HG02973 (cell line): ENCODE data around the gene YAP1.
"Not testable (repeated sequence)": the region's sequence is repeated elsewhere in the genome, so short reads cannot be mapped to it uniquely, and the experiment has no call there.

ENCODE experiments used
- ATAC-seq: cut with Tn5 transposase; IDR thresholded peaks from one replicate; pipeline ENCODE4 v1.9.1; 2021; ENCODE audit warnings: moderate library complexity; ENCODE audit not compliant: unreplicated experiment

YAP1 gene

DNA sequence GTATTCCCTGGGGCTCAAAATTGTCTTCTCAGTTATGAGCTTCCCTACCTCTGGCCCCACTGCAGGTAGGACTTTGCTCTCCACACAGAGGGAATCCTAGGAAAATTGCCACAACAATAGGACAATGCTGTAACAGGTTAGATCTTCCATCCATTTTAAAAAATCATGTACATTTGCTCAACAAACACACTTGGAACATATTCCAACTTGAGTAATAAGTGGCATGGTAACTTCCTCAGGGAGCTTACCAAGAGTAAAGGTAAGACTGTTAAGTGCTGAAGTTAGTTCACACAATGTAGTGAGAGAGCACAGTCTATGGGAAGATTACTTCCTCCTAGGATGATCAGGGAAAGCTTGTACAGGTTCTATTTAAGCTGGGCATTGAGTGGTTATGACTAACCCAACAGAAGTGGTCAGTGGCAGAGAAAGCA, 128.2 kb downstream of the YAP1 start:
- ATAC-seq, result no peak

GRCh38 chr11:102239448-102239847, 129.2 kb downstream of the YAP1 start:
- ATAC-seq, result no peak

DNA sequence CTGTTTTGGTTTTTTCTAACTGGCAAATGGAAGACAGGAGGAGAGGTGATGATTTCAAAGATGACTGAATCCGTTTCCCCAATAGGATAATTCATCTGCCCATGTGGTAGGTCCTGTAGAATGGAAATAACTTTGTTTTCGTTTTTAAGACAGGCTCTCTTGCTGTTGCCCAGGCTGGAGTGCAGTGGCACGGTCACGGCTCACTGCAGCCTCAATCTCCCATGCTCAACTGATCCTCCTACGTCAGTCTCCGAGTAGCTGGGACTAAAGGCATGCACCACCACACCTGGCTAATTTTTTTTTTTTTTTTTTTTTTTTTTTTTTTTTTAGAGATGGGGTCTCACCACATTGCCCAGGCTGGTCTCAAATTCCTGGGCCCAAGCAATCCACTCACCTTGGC, 129.7 kb downstream of the YAP1 start:
- ATAC-seq, result no peak

DNA sequence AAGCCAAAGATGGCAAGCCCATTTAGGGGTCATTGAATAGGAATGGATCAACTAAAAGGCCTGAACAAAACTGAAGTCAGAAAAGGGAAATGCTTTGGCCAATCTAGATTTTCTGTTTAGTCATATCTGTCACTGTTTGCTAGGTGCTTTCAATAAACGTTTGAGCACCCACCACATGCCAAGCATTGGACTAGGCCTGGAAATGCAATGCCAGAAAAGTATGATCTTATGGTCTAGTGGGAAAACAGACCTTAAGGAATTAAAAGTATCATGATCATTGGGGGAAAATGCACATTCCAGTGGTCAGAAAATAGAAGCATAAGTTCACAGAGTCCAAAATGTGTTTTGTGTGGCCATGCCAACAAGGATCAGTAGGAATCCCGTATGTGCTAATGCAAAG, 130.3 kb downstream of the YAP1 start:
- no peak for ATAC-seq

GRCh38 chr11:102241026-102241425, 130.8 kb downstream of the YAP1 start:
- ATAC-seq, result no peak

- no peak for ATAC-seq
Observed at GRCh38 chr11:102243399-102243884, 133.2 kb downstream of the YAP1 start.

GRCh38 chr11:102244681-102245409, 134.6 kb downstream of the YAP1 start:
- ATAC-seq, result no peak

DNA sequence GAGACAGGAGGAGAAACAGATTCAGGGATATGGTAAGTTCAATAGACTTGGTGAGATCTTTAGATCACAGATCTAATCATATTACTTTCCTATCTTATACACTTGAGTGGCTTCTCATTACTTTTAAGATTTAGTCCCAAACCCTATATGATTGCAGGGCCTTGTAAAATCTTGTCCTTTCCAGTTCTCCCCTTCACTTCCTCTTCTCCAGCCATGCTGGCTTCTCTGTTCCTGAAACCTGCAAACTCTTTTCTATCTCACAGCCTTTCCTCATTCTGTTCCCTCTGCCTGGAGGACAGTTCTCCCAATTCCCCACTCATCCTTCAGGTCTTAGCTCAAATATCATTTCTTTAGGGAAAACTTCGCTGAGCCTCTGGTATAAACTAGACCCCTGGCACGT, 141.2 kb downstream of the YAP1 start:
- no peak for ATAC-seq

GRCh38 chr11:102252339-102252891, 142.2 kb downstream of the YAP1 start:
- ATAC-seq, result no peak

DNA sequence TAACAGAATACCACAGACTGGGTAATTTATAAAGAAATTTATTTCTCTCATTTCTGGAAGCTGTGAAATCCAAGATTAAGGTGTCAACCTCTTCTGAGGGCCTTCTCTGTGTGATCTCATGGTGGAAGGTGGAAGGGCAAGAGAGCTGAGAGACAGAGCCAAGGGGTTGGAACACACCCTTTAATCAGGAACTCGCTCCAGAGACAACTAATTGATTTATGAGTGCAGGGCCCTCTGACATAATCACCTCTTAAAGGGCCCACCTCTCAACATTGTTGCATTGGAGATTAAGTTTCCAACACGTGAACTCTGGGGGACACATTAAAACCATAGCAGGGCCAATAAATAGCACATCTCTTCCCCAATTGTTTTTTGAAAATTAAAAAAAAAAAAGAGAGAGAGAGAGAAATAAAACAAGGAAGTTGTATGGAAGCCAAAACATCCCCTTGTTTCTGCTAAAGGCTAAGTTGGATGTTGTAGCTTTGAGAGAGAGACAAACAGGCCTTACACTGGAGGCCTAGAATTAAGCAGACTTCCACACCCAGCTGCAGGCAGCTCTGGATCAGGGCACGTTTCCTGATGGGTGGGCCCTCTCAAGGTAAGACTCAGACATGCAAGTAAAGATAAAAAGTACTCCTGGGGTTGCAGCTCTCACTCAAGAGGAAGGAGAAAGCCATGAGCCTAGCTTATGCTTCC, 142.9 kb downstream of the YAP1 start:
- no peak for ATAC-seq

- no peak for ATAC-seq
Observed at GRCh38 chr11:102254047-102254446, 143.8 kb downstream of the YAP1 start.

DNA sequence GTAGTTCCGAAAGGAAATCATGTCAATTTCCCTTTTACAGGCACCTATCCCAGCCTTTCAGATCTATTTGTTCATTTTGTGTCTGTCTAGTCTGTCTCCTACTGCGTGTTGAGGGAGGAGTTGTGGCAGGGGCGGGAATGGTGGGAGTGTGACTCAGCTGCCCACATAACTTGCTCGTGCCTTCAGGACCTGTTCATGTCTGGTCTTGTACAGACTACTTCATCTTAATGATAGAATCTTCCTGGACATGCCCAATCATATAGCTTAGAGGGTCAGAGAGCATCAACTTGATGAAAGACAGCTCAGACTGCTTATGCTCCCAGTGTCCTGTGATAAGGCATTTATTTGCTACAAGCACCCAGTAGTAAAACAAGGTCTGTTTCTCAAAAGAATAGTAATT, 146.0 kb downstream of the YAP1 start:
- no peak for ATAC-seq

GRCh38 chr11:102260241-102260640, 150.0 kb downstream of the YAP1 start:
- ATAC-seq, result no peak

DNA sequence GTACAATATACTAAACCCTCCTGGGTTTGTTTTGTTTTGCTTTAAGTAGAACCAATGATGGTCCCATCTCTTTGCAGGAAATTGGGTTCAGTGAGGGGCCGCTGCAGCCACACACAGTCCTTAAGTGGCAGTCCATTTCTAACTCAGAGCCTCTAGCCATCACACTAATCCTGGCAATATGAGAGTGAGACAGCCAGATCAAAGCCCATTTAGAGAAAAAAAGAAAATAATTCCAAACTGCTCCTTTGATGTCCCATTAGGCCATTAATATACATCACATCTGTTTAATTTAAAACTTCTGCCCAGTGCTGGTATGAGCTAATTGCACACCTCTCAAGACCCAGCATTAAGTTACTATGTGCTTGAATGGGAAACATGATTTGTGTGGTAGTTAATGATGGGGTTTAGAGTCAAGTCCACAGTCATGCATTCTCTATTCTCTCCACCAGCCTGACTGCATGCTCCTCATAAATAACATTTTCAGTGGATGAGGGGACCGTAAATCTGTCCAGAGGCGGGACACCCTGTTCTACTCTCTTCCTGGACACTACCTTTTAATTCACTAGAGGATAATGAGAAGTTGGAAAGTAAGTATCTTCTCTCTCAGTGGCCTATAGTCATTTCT, 153.2 kb downstream of the YAP1 start:
- ATAC-seq, result no peak

DNA sequence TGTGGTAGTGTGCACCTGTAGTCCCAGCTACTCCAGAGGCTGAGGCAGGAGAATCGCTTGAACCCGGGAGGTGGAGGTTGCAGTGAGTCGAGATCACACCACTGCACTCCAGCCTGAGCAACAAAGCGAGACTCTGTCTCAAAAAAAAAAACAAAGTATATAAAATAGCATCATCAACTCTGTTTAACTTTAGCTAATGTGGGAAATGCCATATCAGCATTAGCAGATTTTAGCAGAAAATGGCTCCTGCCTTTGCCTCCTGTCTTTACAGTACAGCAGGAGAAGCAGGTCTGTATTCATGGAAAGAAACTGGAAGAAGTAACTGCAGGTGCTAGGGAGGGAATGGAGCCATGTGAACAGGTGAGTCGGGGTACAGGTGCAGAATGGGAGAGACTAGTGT, 154.5 kb downstream of the YAP1 start:
- not testable (repeated sequence) for ATAC-seq

DNA sequence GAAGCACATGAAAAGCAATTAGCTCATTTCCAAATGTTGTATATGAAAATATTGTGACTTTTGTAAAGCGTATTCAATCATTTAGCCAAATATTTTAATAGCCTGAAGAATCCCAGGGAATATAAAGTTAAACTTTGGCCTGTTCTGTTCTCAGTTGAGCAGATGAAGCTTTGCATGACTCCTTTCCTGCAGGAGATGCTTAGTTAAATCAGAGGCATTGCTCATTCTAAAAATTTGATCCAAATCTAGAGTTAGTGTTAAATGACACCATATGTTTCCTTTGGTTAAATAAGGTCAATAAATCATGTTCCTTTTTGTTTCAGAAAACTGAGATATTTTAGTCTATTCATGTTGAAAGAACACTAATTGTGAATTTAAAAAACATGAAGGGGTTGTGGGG, 155.9 kb downstream of the YAP1 start:
- no peak for ATAC-seq

DNA sequence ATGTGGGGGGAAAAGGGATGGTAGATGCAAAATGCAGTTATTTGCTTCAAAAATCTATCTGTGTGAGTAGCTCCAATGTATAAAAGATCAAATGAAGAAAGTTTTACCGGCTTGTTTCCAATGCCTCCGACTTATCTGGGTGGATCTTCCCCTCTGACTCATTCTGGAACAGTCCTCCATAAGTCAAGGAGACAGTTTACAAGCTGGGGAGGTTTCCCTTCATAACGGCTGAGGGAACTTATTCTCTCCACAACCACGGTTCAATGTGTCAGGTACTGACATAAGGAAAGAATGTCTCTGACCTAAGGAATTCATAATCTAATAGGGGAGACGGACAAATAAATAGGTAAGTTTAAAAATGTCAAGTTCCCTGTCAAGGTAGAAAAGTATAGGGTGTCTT, 157.4 kb downstream of the YAP1 start:
- ATAC-seq, result no peak

GRCh38 chr11:102268083-102268984, 158.1 kb downstream of the YAP1 start:
- ATAC-seq, result peak; percentile 99

- no peak for ATAC-seq
Observed at GRCh38 chr11:102268985-102269470, 158.8 kb downstream of the YAP1 start.

GRCh38 chr11:102269927-102270326, 159.7 kb downstream of the YAP1 start:
- no peak for ATAC-seq
